ENCODE measurements around the gene STXBP2.

- TF ChIP-seq, protein P1, sequence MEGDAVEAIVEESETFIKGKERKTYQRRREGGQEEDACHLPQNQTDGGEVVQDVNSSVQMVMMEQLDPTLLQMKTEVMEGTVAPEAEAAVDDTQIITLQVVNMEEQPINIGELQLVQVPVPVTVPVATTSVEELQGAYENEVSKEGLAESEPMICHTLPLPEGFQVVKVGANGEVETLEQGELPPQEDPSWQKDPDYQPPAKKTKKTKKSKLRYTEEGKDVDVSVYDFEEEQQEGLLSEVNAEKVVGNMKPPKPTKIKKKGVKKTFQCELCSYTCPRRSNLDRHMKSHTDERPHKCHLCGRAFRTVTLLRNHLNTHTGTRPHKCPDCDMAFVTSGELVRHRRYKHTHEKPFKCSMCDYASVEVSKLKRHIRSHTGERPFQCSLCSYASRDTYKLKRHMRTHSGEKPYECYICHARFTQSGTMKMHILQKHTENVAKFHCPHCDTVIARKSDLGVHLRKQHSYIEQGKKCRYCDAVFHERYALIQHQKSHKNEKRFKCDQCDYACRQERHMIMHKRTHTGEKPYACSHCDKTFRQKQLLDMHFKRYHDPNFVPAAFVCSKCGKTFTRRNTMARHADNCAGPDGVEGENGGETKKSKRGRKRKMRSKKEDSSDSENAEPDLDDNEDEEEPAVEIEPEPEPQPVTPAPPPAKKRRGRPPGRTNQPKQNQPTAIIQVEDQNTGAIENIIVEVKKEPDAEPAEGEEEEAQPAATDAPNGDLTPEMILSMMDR (IDR thresholded peaks at IDR 0.05; ENCODE audit: borderline replicate concordance, extremely low read depth, low read length, poor library complexity, severe bottlenecking) = no peak
- no peak for TF ChIP-seq EZH2 (IDR thresholded peaks at IDR 0.05; ENCODE audit: borderline replicate concordance, low read depth, low read length, severe bottlenecking)
Observed at GRCh38 chr19:7655581-7655980, 18.7 kb downstream of the STXBP2 start.

Data from DND-41 (cell line).